ENCODE measurements around the gene PRKAG2.

DNA sequence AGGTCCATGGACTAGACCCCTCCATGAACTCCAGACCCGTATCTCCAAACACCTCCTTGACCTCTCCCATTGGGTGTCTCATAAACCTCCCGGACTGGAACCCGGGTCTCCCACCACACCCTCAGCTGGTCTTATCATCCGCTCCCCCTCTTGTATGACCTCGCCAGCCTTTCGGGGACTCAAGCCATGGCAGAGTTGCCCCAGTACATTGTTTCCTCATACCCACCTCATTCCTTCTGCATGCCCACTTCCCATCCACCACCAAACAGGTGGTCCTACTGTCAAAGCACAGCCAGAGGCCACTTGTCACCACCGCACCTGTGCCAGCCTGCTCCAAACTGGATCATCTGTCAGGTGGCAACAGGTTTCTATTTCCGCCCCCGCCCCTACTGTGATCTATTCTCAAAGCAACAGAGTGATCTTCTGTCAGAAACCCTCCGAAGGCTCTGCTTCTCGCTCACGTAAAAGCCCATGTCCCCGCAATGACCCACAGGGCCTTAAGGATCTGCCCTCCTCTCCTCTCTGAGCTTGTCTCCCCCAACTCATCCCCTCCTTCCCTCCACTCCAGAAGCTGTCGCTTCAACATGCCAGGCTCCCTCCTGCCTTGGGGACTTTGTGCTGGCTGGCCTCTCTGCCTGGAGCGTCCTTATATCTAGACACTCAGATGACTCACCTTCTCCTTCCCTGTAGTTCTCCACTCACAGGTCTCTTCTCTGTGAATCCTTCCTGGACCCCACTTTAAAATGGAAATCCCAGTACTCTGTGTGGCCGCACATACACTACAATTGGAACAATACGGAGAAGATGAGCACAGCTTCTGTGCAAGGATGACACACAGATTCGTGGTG, 22.8 kb upstream of the PRKAG2 start:
- TF ChIP-seq, protein P1, sequence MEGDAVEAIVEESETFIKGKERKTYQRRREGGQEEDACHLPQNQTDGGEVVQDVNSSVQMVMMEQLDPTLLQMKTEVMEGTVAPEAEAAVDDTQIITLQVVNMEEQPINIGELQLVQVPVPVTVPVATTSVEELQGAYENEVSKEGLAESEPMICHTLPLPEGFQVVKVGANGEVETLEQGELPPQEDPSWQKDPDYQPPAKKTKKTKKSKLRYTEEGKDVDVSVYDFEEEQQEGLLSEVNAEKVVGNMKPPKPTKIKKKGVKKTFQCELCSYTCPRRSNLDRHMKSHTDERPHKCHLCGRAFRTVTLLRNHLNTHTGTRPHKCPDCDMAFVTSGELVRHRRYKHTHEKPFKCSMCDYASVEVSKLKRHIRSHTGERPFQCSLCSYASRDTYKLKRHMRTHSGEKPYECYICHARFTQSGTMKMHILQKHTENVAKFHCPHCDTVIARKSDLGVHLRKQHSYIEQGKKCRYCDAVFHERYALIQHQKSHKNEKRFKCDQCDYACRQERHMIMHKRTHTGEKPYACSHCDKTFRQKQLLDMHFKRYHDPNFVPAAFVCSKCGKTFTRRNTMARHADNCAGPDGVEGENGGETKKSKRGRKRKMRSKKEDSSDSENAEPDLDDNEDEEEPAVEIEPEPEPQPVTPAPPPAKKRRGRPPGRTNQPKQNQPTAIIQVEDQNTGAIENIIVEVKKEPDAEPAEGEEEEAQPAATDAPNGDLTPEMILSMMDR (IDR thresholded peaks at IDR 0.05) = no peak
- TF ChIP-seq POLR2A (IDR thresholded peaks at IDR 0.05) = no peak
